SH-SY5Y (cell line): Measurements from ENCODE around the gene CRTAC1.

Experiments
- GATA2 ChIP-seq: IDR thresholded peaks from 2 replicates; pipeline ENCODE4 v1.6.1; 2011; ENCODE audit warnings: mild to moderate bottlenecking, low read depth, low read length
- GATA3 ChIP-seq: IDR thresholded peaks from 2 replicates; pipeline ENCODE4 v1.6.1; 2011; ENCODE audit warnings: low read depth, mild to moderate bottlenecking, low read length, moderate library complexity

CRTAC1 gene

GRCh38 chr10:97894092-97894491 is 136.3 kb downstream of the CRTAC1 start:
- no peak for TF ChIP-seq GATA3
- TF ChIP-seq GATA2, result no peak

- TF ChIP-seq GATA2, result no peak
- no peak for TF ChIP-seq GATA3
These were observed 137.5 kb downstream of the CRTAC1 start for GRCh38 chr10:97892939-97893338.

- TF ChIP-seq GATA3 (no peak), GATA2 (no peak)
These were observed 137.9 kb downstream of the CRTAC1 start for GRCh38 chr10:97892506-97892905.

GRCh38 chr10:97891497-97892167 is 138.8 kb downstream of the CRTAC1 start:
- TF ChIP-seq GATA2 (no peak), GATA3 (no peak)

GRCh38 chr10:97889461-97890265 is 140.8 kb downstream of the CRTAC1 start:
- no peak for TF ChIP-seq GATA2
- TF ChIP-seq GATA3, result no peak

GRCh38 chr10:97888641-97889262 is 141.7 kb downstream of the CRTAC1 start:
- TF ChIP-seq GATA2 (no peak), GATA3 (no peak)

- no peak for TF ChIP-seq GATA3
- TF ChIP-seq GATA2, result no peak
These were observed 142.3 kb downstream of the CRTAC1 start for GRCh38 chr10:97888134-97888533.

- TF ChIP-seq GATA2 (peak; percentile 45; the same call in 1 of the 2 replicates), GATA3 (no peak)
These were observed 143.0 kb downstream of the CRTAC1 start for GRCh38 chr10:97887399-97887798.

- no peak for TF ChIP-seq GATA2
- TF ChIP-seq GATA3, result no peak
These were observed 144.1 kb downstream of the CRTAC1 start for GRCh38 chr10:97886286-97886685.

GRCh38 chr10:97883092-97883485 is 147.3 kb downstream of the CRTAC1 start:
- TF ChIP-seq GATA3, result no peak
- no peak for TF ChIP-seq GATA2

- no peak for TF ChIP-seq GATA3
- TF ChIP-seq GATA2, result no peak
These were observed 148.0 kb downstream of the CRTAC1 start for GRCh38 chr10:97882142-97883091.

GRCh38 chr10:97880109-97880508 is 150.3 kb downstream of the CRTAC1 start:
- no peak for TF ChIP-seq GATA3
- no peak for TF ChIP-seq GATA2

GRCh38 chr10:97879241-97879640 is 151.2 kb downstream of the CRTAC1 start:
- TF ChIP-seq GATA3 (no peak), GATA2 (no peak)
